ENCODE results near the gene HOXB5. TPM values are rescaled to one million over a fixed set of nuclear protein-coding genes. Genes with fewer than 3 reads are reported as not detected.

HOXB5 gene
- total RNA-seq, 1 experiment from 2014 or later = 0.51 TPM

GRCh38 chr17:48605409-48605919 lies 11.9 kb upstream of the HOXB5 start:
- no peak for DNase-seq (ENCODE audit: low read depth)

DNA sequence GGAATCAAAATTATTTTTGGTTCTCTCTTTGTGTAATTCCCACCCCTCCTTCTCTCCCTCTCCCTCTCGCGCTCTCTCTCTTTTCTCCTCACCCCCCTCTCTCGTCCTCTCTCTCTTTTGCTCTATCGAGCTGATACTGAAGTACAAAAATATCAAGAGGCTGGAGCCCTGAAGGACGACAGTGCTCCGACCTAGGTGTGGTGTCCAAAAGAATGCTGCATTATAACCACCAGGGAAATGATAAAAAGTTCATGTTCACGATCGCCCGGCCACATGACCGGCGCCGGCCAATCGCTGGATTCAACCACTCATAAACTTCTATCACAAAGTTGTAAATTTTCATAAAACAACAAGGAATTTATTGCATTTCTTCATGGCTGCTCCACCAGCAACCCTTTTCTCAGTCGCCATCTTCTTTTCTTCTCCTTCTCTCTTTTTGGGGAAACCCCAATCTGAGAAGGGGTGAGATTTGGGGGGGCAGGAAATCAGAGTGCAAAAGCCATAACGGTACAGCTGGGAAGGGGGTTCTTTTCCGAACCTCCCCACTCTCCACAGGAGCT lies 11.3 kb upstream of the HOXB5 start, which contains the start of gene HOXB6:
Gene HOXB6 (minus strand): TSS at position 217 of the 560 bp plus-strand sequence. CDS start 6,836 bp downstream, outside the sequence.
- DNase-seq (ENCODE audit: low read depth) = peak; percentile 80

DNA sequence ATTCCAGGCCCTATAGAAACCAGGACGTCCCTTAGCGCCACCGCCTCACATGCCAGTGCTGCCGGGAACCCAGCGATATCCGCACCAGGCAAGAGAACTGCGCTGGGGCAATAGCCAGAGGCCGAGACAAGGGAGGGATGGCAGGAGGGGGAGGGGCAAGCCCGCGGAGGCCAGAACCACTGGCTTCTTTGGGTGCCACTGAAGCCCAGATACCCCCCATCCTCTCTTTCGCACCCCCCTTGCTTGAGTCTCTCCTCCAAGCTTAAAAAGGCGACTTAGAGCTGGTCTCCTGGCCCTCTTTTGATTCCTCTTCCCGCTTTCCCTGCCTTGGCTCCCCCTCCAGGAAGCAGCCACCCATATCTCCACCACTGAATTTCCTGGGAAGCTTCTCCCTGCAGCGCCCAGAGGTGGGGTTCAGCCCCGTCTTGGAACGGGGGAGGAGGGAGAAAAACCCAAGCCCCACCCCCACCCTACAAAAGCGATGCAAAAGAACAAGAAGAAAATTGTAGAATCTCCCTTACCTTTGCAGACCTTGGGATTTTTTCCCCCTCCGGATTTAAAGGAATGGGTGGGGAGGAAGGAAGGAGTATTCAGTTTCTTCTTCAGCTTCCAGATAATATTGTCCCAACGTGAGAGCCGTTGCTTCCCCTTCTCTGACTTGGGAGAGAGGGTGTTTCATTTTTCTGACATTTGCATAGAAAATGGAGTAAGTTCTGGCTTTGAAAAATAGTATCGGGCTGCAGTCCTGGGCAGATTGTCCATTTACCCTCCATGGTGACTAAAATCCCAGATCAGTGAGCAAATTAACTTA lies 10.6 kb upstream of the HOXB5 start:
- DNase-seq (ENCODE audit: low read depth) = peak; percentile 84

DNA sequence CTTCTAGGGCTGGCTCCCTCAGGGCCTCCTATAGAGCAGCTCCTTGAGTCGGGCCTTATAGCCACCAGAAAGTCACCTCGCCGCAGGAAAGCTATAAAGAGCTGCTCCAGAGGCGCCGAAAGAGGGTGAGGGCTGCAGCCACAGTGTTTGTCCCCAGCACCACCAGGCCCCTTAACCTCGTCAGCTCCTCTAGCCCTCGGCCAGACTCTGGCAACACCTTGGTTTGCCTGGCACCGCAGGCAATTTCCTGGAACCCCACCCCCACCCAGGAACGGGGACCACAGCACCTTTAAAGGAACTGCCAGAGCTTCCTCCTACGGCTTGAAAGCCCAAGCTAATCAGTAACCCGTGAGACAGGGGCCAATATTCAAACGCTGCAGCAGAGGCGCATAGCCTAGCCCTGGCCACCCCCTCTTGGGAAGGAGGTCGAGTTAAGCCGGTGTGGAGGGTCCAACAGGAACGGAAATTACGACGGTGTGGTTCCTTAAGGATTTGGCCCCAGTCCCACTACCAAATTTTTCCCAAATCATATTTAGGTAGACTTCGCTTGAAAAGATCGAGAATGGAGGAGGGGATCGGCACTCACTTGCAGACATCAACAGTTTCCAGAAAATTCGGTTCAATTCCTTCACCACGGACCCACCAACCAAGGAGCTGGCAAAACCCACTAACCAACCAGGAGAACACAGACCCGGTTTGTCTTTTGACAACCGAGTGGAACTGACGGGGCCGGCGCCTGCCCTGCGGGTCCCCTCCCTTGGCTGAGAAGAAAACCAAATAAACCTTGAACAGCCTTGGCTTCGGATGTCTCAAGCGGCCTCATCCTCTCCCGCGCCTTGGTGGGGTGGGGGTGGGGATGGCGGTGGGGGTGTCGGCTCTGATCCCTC lies 8.2 kb upstream of the HOXB5 start:
- DNase-seq (ENCODE audit: low read depth) = no peak

DNA sequence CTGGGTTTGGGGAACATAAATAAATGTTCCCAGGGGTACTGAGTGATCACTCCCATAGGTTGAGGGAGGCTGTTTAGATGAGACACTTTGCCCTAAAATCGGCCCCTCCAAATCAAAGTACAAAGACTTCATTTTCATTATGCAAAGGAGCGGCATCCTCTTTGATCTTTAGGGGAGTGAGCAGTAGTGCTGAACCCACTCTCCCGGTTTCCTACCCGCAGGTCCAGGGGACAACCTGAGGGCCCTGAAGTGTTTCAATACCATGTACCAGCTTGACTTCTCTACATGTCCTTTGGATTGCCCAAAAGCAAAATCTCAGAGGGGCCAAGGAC lies 7.6 kb upstream of the HOXB5 start:
- DNase-seq (ENCODE audit: low read depth) = no peak

DNA sequence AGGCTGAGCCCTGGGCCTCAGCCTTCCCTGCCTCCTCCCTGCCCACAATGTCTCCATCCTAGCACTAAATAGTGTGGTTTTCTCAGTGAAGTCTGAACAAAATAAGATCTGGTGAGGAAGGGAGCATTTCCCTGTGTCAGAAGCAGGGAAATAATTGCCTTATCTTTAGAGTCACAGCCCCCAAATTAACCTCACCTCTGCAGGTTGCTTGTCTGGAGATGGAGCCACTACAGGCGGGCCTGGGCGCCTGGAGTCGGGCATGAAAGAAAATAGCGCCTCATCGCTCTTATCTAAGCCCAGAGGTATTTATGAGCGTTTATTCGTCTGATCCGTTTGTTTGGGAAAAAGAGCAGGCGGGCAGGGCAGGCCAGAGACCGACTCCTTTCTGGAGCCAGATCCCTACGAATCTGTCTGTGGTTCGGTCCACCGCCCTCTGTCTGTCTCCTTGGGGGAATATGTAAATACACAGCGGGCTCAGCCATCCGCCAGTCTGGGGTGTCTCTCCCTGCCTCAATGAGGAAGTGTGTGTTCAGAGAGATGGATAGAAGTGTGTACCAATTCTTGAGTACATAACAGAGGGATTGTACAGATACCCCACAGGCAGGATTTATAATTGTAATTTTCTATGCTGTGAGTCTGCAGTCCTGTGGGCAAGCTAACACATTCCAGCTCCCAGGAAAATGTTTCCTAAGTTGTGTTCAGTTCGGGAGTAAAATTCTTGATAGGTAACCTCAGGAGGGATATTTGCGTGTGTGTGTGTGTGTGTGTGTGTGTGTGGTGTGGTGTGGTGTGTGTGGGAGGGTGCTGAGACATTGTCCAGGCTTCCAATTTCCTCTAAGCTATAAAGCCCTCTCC lies 6.9 kb upstream of the HOXB5 start:
- DNase-seq (ENCODE audit: low read depth) = no peak

DNA sequence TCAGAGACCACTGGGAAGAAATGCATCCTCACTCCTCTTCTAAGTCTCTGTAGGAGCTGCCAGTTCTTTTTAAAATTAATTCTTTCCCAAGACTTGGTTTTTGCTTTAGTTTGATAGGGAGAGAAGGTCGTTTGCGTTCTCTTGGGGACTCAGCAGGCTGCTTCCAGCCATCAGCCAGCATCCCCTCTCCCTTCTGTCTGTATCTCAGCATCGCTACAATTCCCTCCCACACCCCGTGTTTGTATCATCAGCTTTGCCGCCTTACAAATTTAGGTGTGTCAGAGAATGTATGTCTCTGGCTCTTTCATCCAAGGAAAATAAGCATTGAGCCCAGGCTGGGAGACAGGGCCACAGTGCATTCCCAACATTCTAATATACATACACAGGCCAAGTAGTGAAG lies 5.8 kb upstream of the HOXB5 start:
- DNase-seq (ENCODE audit: low read depth) = no peak

GRCh38 chr17:48598736-48599135 lies 5.2 kb upstream of the HOXB5 start:
- DNase-seq (ENCODE audit: low read depth) = no peak

DNA sequence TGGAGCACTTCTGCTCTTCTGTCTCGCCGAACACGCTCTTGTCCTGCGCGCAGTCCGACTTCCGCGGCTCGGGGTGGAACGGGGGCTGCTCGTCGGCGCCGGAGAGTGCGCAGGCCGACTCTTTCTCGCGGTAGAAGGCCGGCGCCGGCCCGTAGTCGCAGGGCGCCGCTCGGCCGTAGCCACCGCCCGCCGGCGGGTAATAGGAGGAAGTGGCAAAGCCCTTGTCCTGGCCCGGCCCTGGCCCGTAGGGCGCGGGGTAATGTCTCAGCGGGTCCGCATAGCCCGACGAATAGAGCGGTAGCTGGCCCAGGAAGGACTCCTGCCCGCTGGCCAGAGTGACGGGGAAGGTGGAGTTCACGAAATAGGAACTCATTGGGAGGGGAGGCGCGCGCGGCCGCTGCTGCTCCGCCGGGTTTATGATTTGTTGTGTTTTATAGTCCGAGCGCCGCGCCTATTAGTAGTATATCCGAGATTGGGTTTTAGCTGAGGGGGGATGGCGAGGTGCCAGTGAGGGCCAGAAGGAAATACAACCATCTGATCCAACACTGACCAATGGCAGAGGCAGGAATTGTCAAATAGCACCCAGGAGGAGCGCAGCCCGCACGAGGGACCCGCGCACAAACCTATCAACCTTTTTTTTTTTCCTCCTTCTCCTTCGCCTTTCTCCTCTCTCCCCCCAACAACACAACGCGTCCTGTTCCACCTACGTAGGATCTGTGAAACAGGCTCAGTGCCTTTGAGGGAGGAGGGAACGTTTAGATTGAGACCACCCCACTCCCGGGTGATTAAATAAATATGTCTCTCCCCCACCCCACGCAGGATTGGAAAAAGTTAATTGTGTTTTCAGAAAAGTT lies 4.4 kb upstream of the HOXB5 start:
- peak; percentile 79 for DNase-seq (ENCODE audit: low read depth)

DNA sequence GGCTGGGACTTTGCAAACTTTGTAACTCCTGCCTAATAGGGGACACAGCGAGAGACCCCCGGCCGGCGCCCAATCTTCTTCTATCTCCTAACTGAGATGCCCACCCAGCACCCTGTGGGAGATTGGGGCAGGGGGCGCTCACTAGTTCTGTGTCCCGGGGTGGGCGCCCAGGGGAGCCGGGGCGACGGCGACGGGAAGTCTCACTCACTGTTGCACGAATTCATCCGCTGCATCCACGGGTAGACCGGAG lies 3.9 kb upstream of the HOXB5 start:
- DNase-seq (ENCODE audit: low read depth) = no peak

GRCh38 chr17:48596735-48597527 lies 3.4 kb upstream of the HOXB5 start:
- DNase-seq (ENCODE audit: low read depth) = no peak

DNA sequence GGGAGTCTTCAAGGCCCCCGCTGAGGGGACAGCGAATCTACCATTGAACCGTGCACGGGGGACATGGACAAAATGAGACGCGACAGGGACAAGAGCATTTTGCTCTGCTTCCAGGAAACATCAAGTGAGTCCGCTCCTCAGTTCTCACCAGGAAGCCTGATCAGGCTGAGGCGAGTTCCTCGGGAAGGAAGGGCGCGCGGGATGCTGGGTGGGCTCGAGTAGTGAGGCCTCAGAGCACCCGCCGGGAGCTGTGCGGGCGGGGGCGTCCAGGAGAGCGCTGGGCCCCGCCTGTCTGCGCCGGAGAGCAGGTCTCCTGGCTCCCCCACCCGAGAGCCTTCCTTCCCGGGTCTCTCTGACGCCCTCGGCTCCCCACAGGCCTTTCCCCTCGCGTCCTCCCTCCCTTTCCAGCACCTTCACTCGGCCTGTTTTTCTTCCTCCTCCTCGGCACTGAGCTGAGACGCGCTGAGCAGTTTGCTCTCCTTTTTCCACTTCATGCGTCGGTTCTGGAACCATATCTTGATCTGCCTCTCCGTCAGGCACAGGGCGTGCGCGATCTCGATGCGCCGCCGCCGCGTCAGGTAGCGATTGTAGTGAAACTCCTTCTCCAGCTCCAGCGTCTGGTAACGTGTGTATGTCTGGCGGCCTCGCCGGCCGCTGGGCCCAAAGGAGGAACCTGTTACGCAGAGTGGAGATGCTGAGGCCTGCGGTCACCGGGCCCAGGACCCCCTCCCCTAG lies 2.6 kb upstream of the HOXB5 start:
- no peak for DNase-seq (ENCODE audit: low read depth)

DNA sequence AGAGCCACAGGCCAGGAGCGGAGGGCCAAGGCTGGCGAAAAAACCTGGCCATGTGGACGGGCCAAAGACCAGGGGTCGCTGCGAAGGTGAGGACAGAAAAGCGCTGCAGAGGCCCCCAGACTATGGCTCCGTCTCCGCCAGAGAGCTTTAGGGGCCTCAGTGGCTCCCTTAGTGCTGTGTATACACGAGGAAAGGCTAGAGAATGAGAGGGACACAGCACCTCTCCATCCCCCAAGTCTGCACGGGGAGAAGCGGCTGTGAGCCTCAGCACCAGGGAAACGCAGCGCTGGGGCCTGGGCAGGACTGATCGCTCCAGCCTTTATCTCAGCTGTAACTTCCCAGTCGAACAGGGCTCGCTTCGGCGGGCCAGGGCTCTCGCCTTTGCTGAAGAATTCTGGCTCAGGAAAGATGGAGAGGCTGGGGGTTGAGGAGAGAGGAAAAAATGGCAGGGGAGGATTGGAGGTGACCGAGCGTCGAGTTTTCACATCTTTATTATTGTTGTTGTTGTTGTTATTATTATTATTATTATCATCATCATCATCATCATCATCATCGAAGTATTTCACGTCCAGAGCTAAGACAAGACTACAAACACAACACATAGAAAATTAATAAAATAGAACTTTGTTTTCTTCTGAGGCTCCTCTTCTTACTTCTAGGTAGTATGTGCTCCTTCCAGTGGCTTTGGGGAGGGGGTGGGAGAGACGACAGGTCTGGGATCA lies 1.9 kb upstream of the HOXB5 start:
- DNase-seq (ENCODE audit: low read depth) = no peak

- no peak for DNase-seq (ENCODE audit: low read depth)
Measured at GRCh38 chr17:48594538-48595277, 1.1 kb upstream of the HOXB5 start.

GRCh38 chr17:48593840-48594537 lies 410 bp upstream of the HOXB5 start:
- no peak for DNase-seq (ENCODE audit: low read depth)

GRCh38 chr17:48592577-48592976 lies 1.0 kb downstream of the HOXB5 start:
- no peak for DNase-seq (ENCODE audit: low read depth)

- no peak for DNase-seq (ENCODE audit: low read depth)
Measured at GRCh38 chr17:48592057-48592514, 1.5 kb downstream of the HOXB5 start.
